NCI-H1105 treated with DMSO at 0.1 percent for 48 hours (cell line): ENCODE measurements around the gene ARHGAP24.
"Not testable (repeated sequence)": the region's sequence is repeated elsewhere in the genome, so short reads cannot be mapped to it uniquely, and the experiment has no call there.

Source experiments
- DNase-seq: peaks from one replicate; lab custom pipeline; 2025; lab: John Stamatoyannopoulos, UW

ARHGAP24 gene

DNA sequence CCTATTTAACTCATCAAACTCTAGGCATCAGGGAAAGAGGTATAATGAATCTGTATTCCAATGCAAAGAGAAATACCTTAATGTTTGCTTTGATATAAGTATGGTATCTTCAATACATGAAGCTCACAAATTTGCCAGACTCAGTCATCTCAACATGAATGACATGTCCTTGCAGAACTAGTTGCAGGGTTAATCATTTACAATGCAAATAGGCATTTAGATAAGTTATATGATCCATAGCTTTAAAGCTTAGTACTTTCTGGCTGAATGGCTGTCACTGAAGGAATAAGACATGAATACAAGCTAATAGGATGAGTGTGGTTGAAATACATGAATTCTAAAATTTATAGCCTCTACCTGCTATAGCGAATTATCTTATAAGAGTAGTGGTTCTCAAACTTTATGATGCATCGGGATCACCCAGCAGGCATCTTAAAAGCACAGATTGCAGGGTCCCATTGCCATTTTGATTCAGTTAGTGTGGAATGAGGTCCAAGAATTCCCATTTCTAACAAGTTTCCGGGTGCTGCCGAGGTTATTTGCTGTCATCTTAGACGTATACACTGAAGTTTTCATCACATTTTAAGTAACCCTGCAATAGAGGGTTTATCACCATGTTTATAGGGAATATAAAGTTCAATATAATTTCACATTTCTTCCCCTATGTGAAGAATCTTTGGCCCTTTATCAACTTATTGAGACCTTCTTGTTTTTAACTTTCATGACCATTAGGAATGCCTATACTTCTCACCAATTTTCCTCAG is 439.2 kb downstream of the ARHGAP24 start:
- no peak for DNase-seq

DNA sequence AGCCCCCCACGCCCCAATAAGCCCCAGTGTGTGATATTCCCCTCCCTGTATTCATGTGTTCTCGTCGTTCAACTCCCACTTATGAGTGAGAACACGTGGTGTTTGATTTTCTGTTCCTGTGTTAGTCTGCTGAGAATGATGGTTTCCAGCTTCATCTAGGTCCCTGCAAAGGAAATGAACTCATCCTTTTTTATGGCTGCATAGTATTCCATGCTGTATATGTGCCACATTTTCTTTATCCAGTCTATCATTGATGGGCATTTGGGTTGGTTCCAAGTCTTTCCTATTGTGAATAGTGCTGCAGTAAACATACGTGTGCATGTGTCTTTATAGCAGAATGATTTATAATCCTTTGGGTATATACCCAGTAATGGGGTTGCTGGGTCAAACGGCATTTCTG is 440.6 kb downstream of the ARHGAP24 start:
- not testable (repeated sequence) for DNase-seq

DNA sequence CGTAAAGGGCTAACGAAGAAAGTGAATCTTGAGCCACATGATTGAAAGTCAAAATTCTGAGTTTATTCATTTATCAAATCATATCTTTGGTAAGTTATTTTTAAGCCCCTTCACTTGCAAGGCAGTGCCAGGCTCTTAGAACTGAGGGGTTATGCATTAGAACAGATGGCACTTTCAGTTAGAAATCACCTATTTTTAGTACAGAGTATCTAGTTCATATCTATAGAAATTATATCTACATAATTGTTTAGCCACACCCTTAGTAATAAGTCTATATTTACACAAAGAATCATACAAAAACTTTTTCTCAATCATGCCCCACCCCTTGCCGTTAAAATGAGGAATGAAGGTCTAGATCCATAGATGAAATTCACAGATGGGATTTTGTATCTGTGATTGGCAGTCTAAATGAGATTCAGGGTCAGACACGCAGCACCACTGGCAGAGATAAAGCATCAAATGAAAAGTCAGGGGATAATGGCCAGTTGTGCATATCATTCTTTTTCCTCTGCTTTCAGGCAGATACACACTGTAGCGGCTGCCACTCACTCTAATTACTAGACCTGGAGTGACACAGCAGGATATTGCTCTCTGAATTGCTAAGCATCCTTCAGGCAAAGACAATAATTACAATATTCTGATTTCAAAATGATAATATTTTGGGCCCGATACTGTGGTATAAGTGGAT is 444.4 kb downstream of the ARHGAP24 start:
- DNase-seq: peak; percentile 21

DNA sequence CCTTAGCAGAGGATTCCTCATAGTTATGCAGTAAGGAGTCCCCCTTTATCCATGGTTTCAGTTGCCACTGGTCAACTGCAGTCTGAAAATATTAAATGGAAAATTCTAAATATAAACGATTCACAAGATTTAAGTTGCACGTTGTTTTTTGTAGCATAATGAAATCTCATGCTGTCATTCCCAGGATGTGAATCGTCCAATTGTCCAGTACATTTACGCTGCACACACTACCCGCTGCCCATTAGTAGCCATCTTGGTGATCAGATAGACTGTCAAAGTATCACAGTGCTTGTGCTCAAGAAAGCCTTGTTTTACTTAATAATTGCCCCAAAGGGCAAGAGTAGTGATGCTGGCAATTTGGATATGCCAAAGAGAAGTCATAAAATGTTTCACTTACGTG is 450.1 kb downstream of the ARHGAP24 start:
- no peak for DNase-seq

GRCh38 chr4:85928775-85929591 is 454.0 kb downstream of the ARHGAP24 start:
- DNase-seq: no peak

GRCh38 chr4:85929961-85930665 is 455.2 kb downstream of the ARHGAP24 start:
- DNase-seq: peak; percentile 51

DNA sequence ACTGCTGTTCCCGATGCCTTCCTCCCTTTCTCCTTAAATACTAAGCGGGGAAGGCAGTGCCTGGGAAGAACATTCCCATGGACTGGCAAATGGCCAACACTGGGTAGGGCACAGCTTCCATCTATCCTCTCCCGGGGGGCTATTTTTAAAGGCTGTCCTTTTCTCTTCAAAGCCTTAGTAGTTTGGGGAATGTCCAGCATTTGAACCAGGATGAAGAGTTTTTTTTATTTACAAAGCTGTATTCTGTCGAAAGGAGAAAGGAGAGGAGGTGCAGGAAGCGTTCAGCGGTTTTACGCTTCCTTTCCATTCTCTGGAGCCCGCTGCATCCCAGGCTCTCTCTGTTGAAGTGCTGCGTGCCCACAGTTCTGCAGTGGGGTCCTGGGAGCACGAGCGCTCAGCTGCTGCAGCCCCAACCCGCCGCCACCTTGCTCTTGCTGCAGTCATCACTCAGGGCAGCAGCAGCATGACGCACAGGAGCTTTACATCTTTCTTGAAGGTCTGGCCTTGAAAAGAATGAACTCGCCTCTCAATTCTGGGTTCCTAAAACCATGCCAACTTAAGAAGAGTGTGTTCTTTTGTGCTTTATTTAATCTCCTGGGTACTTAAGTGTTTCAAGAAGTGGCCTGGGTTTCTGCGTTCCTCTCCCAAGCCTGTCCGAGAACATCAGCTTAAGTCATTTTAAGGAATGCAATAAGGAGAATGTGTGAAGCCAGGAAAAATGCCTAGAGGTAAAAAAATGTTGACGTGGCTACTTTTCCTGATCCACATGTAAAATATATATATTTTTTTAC is 457.7 kb downstream of the ARHGAP24 start:
- DNase-seq: no peak

DNA sequence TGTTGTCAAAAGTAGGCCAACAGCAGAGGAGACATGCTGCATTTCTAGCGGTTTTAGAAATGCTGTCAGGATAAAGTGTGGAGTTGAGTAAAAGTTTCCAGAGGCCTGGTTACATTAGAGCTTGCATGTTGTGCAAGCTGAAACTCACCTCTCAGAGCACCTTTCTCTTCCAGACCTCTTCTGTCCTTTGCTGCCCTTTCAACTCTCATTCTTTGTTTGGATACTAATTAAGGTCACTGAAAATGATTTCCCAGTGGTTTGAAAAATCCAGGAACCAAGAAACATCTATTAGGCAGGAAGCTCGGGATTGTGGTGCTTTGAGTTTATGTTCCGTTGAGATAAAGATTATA is 458.3 kb downstream of the ARHGAP24 start:
- no peak for DNase-seq

GRCh38 chr4:85937507-85937906 is 462.6 kb downstream of the ARHGAP24 start:
- DNase-seq: no peak

GRCh38 chr4:85938062-85938461 is 463.1 kb downstream of the ARHGAP24 start:
- DNase-seq: no peak

- no peak for DNase-seq
Observed at GRCh38 chr4:85938902-85939301, 464.0 kb downstream of the ARHGAP24 start.

DNA sequence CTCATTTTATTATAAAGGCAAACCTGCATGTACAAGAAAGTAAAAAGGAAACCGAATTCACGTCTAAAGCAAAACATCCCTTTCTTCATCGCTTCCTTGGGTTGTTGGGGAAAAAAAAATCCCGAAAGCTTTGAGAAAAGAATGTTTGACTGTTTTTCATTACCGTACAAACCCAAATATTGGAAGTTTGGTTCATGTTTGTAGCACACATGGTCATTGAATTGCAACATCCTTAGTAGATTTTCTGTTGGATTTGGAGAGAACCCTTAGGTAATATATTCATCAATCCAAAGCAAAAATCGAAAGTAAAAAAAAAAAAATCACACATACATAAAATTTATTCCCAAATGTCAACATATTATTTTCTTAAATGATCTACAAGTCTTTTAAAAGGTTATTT is 464.6 kb downstream of the ARHGAP24 start:
- DNase-seq: no peak

- DNase-seq: no peak
Observed at GRCh38 chr4:85940151-85940550, 465.2 kb downstream of the ARHGAP24 start.

GRCh38 chr4:85942107-85942506 is 467.2 kb downstream of the ARHGAP24 start:
- DNase-seq: no peak

GRCh38 chr4:85946821-85947220 is 471.9 kb downstream of the ARHGAP24 start:
- no peak for DNase-seq

- DNase-seq: no peak
Observed at GRCh38 chr4:85951099-85951498, 476.1 kb downstream of the ARHGAP24 start.

DNA sequence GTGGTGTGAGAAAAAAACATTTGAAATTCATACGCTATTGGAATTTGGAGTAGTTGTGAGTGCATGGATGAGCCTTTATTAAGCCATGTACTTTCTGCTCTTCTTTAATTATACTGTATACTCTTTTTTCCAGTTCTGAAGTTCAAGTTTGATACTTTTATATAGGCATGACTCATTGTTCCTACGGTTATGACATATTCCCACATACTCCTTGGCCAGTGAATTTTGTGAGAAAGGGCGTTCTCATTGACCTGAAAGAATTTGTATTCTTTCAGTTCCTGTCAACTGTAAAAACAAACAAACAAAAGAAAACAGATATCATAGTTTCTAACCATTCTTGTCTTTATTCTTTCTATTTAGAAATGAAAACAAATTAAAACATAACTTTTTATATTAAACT is 477.6 kb downstream of the ARHGAP24 start:
- DNase-seq: no peak

DNA sequence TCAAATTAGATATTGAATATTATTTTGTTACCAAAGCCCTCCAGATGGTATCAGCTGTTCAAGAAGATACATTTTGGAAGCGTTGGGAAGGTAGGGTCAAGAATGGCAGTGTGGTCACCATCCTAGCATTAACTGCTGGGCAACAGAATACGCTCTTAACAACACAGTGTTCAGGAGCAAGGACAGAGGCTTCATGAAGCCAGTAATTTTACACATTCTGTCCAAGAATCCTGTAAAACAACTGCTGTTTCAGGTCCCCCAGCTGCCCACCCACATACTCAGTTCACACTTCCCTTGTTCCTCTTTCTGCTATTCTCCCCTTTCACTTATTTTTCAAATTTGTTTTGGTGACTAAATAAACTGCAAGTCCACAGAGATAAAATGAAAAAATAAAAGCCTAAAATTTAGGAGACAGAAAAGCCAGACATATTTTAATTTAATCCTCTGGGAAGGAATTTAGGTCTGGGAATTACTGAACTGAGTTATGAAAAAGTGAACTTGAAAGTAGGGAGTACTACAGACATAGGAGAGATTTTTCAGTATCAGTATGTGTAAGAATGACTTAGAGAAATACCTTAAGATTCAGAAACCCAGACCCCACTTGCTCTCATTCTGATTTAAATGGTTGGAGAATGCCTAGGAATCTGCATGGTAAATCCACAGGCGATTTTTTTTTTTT is 478.2 kb downstream of the ARHGAP24 start:
- no peak for DNase-seq

DNA sequence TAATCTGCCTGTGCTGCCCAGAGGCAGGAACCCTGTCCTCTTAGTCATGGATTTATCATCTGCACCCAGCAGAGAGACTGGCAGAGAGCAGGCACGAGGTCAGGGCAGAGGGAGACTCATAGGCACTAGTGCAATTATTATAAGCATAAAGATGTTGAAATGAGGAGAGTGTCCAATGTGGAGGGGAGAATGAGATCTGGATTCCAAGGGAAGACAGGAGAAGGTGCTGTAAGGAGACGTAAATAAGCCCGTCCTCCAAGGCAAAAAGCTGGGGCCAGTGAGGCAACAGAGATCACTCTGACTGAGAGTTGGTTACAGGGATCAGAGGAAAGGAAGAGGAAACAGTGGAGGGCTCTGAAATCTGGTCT is 478.7 kb downstream of the ARHGAP24 start:
- DNase-seq: no peak

DNA sequence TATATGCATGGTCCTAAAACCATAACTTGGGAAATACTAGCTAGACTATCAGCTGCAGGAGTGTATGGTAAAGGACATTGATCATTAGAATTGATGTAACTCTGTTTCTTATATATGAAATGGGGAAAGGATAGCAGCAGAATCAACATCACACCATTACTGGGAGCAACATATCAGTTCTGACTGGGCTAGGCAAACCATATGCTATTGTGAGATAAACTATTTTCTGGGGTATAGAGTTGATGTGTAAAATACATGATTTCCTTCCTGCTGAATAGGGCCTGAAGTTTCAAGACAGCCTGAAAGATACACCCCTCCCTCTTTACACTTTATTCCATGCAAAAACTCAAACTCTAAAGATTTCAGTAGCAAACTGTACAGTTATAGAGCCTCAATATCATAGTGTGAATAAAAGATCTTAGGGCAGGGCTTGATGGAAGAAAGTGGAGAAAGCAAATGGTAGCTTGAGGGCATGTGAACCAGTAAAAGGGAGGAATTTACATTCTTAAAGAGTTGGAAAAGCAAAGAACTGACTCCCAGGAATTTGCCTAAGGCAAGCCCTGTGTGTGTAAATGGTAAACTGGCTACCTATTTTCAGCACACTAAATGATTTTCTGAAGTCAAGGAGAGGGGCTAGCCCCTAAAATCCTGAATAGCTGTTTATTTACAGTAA is 480.8 kb downstream of the ARHGAP24 start:
- DNase-seq: no peak
